A549 (cell line): ENCODE data around the gene ABRAXAS1. TPM values are rescaled to one million over a fixed set of nuclear protein-coding genes. Genes with fewer than 3 reads are reported as not detected.
"Not testable (repeated sequence)": the region's sequence is repeated elsewhere in the genome, so short reads cannot be mapped to it uniquely, and the experiment has no call there.

Experiments
- ATAC-seq, 2 experiments: fragments of 200-7000 bp in 1 of 2; fragments of >200 bp in 1 of 2; cut with Nextera tagmentation in 1 of 2; cut with Tn5 transposase in 1 of 2; 3 replicates each; pipeline versions ENCODE4 v1.8.0 to v1.9.1; 2018 to 2020; ENCODE audit warnings: mild to moderate bottlenecking in 1 of 2, moderate library complexity in 1 of 2
- CTCF ChIA-PET: fragments of 300-600 bp; sonication (Branson Sonifier 250); formaldehyde crosslinking; extraction: SDS; loops from one replicate; lab custom pipeline; 2021; ENCODE audit warnings: antibody characterized with exemption, inconsistent platforms; lab: Yijun Ruan, JAX
- POLR2A ChIA-PET: fragments of 350-600 bp; formaldehyde crosslinking; extraction: SDS; loops from one replicate; lab custom pipeline; 2021; ENCODE audit warnings: antibody characterized with exemption, inconsistent platforms; lab: Yijun Ruan, JAX
- DNase-seq, 2 experiments: peaks; one replicate each; pipeline versions ENCODE4 v3.0.0 to v3.0.0-alpha.2; 2011 to 2016; ENCODE audit warnings: low read depth in 1 of 2, low spot score in 1 of 2
- FAIRE-seq: peaks from 2 replicates; lab custom pipeline; 2011; peaks lifted over from hg19 to GRCh38; lab: Jason Lieb, UNC
- H3K27ac ChIP-seq, 2 experiments: fragments of >200 bp; sonication (Bioruptor Twin); formaldehyde crosslinking; 3 replicates each; pipeline ENCODE4 v1.5.1; 2016 to 2017
- H3K4me1 ChIP-seq: fragments of >200 bp; sonication (Bioruptor Twin); formaldehyde crosslinking; 3 replicates; pipeline ENCODE4 v1.6.1; 2016
- H3K4me2 ChIP-seq: fragments of >200 bp; sonication (Bioruptor Twin); formaldehyde crosslinking; 3 replicates; pipeline ENCODE4 v1.6.1; 2016
- H3K4me3 ChIP-seq: fragments of >200 bp; sonication (Bioruptor Twin); formaldehyde crosslinking; 3 replicates; pipeline ENCODE4 v1.5.1; 2016
- H3K9me3 ChIP-seq: fragments of >200 bp; sonication (Bioruptor Twin); formaldehyde crosslinking; 3 replicates; pipeline ENCODE4 v1.6.1; 2016
- HDAC2 ChIP-seq: fragments of 200-600 bp; sonication (generic); IDR thresholded peaks from 2 replicates; pipeline ENCODE4 v1.6.1; 2016
- HEYL ChIP-seq: fragments of 250-450 bp; sonication (Bioruptor Pico); IDR thresholded peaks from 2 replicates; pipeline ENCODE4 v1.8.0; 2021; ENCODE audit warnings: mild to moderate bottlenecking, moderate library complexity
- NFE2L2 ChIP-seq: fragments of 150-350 bp; conservative IDR thresholded peaks from 2 replicates; pipeline ENCODE4 v1.6.1; 2014; ENCODE audit warnings: low read length
- PHF8 ChIP-seq: fragments of 200-600 bp; sonication (generic); IDR thresholded peaks from 2 replicates; pipeline ENCODE4 v1.6.1; 2016; ENCODE audit warnings: low read depth, mild to moderate bottlenecking, antibody characterized with exemption, moderate library complexity, borderline replicate concordance
- RAD21 ChIP-seq, 2 experiments: fragments of >200 bp in 1 of 2; sonication (Bioruptor Twin) in 1 of 2; formaldehyde crosslinking in 1 of 2; IDR thresholded peaks in 1 of 2; conservative IDR thresholded peaks in 1 of 2; 2 replicates in 1 of 2; 3 replicates in 1 of 2; pipeline ENCODE4 v1.6.1; 2012 to 2018; ENCODE audit warnings: inconsistent platforms in 1 of 2
- SMC3 ChIP-seq: fragments of >200 bp; sonication (Bioruptor Twin); formaldehyde crosslinking; IDR thresholded peaks from 3 replicates; pipeline ENCODE4 v1.6.1; 2018; ENCODE audit warnings: inconsistent platforms
- TFCP2L1 ChIP-seq: fragments of 250-450 bp; sonication (Bioruptor Pico); IDR thresholded peaks from 2 replicates; pipeline ENCODE4 v1.5.0; 2021; ENCODE audit warnings: mild to moderate bottlenecking
- ZNF302 ChIP-seq: fragments of 250-450 bp; sonication (Bioruptor Pico); IDR thresholded peaks from 2 replicates; pipeline ENCODE4 v1.9.0; 2021; ENCODE audit warnings: inconsistent platforms, mild to moderate bottlenecking, moderate library complexity
- WGBS: methylation state at CpG from one replicate; pipeline ENCODE4 v1.1.6; 2017; ENCODE audit errors: missing lambda C conversion rate; 5-methylcytosine and 5-hydroxymethylcytosine counted together
- polyA plus RNA-seq, 4 experiments: library from polyadenylated mRNA; depleted of rRNA in 3 of 4; stranded (reverse); fragments of >200 nt; fragmentation: RNase III in 1 of 4; extraction: RNeasy Plus Mini Kit Qiagen cat#74134 plus additional on column Dnase treatment in 1 of 4; gene quantifications; 2 replicates in 3 of 4; 3 replicates in 1 of 4; pipeline ENCODE4 v1.2.3, GENCODE V29; 2011 to 2017
- TF ChIP-seq, protein P1 (sequence below): fragments of 150-350 bp; IDR thresholded peaks from 2 replicates; pipeline ENCODE4 v1.6.1; 2014; ENCODE audit warnings: low read depth, mild to moderate bottlenecking, low read length
- TF ChIP-seq, protein P2 (sequence below): IDR thresholded peaks from 2 replicates; pipeline ENCODE4 v1.6.1; 2012
- TF ChIP-seq, protein P3 (sequence below): fragments of >200 bp; sonication (Bioruptor Twin); formaldehyde crosslinking; IDR thresholded peaks from 3 replicates; pipeline ENCODE4 v1.5.1; 2016
- TF ChIP-seq, protein P4 (sequence below): fragments of 450-650 bp; IDR thresholded peaks from 2 replicates; pipeline ENCODE4 v1.6.1; 2014; ENCODE audit warnings: antibody characterized with exemption
- TF ChIP-seq, protein P5 (sequence below): fragments of >200 bp; sonication (Bioruptor Twin); formaldehyde crosslinking; IDR thresholded peaks from 3 replicates; pipeline ENCODE4 v1.6.1; 2016

ABRAXAS1 gene
- polyA plus RNA-seq, 2 of the 4 experiments (the other 2 are of a cell fraction), result 9.6 to 16.5 TPM

DNA sequence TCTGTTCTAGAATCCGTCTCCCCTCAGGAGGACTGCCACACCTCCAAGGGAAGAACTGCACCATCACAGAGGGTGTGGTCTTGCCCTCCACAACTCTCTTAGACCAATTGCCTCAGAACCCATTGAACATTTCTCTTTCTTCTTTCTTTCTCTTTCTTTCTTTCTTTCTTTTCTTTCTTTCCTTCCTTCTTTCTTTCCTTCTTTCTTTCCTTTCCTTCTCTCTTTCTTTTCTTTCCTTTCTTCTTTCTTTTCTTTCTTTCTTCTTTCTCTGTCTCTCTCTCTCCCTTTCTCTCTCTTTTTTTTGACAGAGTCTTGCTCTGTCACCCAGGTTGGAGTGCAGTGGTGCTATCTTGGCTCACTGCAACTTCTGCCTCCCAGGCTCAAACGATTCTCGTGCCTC, 16.8 kb upstream of the ABRAXAS1 start:
- FAIRE-seq, H3K4me1 ChIP-seq, H3K4me3 ChIP-seq, H3K4me2 ChIP-seq, H3K27ac ChIP-seq, POLR2A ChIA-PET, DNase-seq, H3K9me3 ChIP-seq, ATAC-seq: not testable (repeated sequence)
- 79% methylated on average over 3 of the region's 3 CpGs for WGBS
- CTCF ChIA-PET, result interaction anchor here (0.7 to 1.1 kb wide), 2 partner anchors 10 to 142 kb away, joined by 3 to 5 read pairs; no protein-coding TSS in a partner anchor

DNA sequence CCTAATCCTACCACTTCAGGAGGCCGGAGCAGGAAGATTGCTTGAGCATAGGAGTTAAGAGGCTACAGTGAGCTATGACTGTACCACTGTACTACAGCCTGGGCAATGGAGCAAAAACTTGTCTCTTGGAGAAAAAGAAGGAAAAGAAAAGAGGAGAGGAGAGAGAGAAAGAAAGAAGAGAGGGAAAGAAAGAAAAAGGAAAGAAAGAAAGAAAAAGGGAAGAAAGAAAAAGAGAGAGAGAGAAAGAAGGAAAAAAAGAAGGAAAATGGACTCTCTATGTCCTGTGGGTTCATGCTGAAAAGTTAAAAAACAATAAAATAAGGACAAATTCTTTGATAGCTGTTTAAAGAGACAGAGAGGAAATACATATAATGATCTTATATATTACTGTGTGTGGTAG, 13.3 kb upstream of the ABRAXAS1 start:
- H3K4me2 ChIP-seq, result no peak overlapping the region
- ATAC-seq (no peak), DNase-seq (no peak), FAIRE-seq (no peak)
- ChIA-PET POLR2A (no interaction called here), CTCF (interaction anchor here (1.2 to 1.5 kb wide), 2 partner anchors 11 to 146 kb away, joined by 4 to 5 read pairs; no protein-coding TSS in a partner anchor)
- no peak overlapping the region for H3K4me3 ChIP-seq
- no peaks in the 10 kb centered on the region for H3K9me3 ChIP-seq
- TF ChIP-seq ZNF302 (CRISPR knock-in tag), result no peak
- TF ChIP-seq NFE2L2, result no peak
- WGBS, result 80% methylated on average over 1 of the region's 1 CpG
- H3K4me1 ChIP-seq, result no peaks in the 10 kb centered on the region
- no peak overlapping the region for H3K27ac ChIP-seq

DNA sequence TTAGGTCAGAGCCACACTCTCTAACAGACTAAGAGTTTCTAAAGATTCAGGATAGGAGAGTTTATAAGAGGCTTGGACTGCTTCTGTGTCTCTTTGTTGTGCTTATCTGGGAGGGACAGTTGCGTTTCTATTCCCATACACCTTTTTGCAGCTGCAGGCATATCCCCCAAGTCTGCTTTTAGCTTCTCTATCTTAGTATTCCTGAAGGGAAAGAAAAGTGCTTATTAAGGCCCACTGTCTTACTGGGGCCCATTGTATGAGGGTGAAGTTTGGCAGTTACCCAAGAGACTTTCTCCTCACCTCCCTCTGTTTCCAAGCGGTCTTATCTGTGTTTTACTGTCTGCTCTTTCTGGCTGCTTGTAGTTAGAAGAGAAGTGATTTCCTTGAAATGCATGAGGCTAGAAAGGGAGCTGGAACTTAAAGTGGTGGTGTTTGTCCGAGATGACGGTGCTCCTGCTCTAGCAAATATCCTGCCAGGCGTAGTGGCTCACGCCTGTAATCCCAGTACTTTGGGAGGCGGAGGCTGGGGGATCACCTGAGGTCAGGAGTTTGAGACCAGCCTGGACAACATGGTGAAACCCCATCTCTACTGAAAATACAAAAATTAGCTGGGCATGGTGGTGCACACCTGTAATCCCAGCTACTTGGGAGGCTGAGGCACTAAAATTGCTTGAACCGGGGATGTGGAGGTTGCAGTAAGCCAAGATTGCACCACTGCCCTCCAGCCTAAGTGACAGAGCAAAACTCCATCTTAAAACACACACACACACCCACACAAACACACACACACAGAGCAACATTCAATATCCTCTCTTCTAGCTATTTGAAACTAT, 11.4 kb upstream of the ABRAXAS1 start:
- H3K4me1 ChIP-seq, DNase-seq, POLR2A ChIA-PET, H3K9me3 ChIP-seq, ATAC-seq, H3K27ac ChIP-seq, H3K4me2 ChIP-seq, FAIRE-seq, H3K4me3 ChIP-seq: not testable (repeated sequence)
- 92% methylated on average over 8 of the region's 8 CpGs for WGBS
- CTCF ChIA-PET, result interaction anchor here (1.9 kb wide), 1 partner anchor 12 kb away, joined by 5 read pairs; no protein-coding TSS in a partner anchor

DNA sequence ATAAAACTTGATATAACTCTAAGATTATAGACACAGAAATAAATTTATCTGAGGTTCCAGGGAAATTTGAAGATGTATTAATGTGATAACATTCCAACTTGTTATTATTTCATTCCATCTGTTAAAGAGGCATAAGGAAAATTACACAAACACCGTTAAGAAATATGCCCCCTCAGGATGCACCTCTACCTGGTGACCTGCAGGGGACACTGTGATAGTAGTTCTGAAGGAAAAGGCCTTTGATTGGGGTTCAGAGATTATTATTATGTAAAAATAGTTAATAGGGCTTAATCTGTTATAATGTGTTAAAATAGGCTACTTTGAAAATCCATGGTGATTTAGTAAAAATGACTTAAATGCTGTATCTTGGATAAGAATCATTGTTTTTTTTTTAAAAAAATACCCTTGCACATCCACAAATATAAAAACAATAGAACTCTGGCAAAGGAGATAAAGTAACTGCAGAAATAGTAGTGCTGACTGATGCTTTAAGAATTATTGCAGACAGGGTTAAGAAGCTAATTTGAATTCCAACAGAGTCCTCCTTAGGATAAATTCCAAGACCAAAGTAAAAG, 6.1 kb upstream of the ABRAXAS1 start:
- H3K27ac ChIP-seq, result no peak overlapping the region
- H3K4me2 ChIP-seq, result no peak overlapping the region
- ATAC-seq (peak in 1 of 2 experiments; percentile 64; a peak in 2 of 6 replicates), FAIRE-seq (no peak), DNase-seq (peak; percentile 49)
- 0% methylated on average over 1 of the region's 1 CpG for WGBS
- ChIA-PET CTCF (interaction anchor here (0.6 to 2.1 kb wide), 10 partner anchors 9 to 1104 kb away, joined by 3 to 9 read pairs (median 3); no protein-coding TSS in a partner anchor), POLR2A (no interaction called here)
- peaks cover 7% of the 10 kb centered on the region; the same call in 1 of the 3 replicates for H3K4me1 ChIP-seq
- TF ChIP-seq SMC3, result peak; percentile 76
- TF ChIP-seq HEYL (CRISPR knock-in tag), result no peak
- TF ChIP-seq RAD21 (conservative IDR thresholded peaks at IDR 0.05 in 1 of 2, IDR thresholded peaks at IDR 0.05 in 1 of 2), result peak; percentile 69 to 70
- TF ChIP-seq, protein P1, sequence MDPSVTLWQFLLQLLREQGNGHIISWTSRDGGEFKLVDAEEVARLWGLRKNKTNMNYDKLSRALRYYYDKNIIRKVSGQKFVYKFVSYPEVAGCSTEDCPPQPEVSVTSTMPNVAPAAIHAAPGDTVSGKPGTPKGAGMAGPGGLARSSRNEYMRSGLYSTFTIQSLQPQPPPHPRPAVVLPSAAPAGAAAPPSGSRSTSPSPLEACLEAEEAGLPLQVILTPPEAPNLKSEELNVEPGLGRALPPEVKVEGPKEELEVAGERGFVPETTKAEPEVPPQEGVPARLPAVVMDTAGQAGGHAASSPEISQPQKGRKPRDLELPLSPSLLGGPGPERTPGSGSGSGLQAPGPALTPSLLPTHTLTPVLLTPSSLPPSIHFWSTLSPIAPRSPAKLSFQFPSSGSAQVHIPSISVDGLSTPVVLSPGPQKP, result no peak
- TF ChIP-seq, protein P2, sequence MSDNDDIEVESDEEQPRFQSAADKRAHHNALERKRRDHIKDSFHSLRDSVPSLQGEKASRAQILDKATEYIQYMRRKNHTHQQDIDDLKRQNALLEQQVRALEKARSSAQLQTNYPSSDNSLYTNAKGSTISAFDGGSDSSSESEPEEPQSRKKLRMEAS, result no peak
- TF ChIP-seq, protein P3, sequence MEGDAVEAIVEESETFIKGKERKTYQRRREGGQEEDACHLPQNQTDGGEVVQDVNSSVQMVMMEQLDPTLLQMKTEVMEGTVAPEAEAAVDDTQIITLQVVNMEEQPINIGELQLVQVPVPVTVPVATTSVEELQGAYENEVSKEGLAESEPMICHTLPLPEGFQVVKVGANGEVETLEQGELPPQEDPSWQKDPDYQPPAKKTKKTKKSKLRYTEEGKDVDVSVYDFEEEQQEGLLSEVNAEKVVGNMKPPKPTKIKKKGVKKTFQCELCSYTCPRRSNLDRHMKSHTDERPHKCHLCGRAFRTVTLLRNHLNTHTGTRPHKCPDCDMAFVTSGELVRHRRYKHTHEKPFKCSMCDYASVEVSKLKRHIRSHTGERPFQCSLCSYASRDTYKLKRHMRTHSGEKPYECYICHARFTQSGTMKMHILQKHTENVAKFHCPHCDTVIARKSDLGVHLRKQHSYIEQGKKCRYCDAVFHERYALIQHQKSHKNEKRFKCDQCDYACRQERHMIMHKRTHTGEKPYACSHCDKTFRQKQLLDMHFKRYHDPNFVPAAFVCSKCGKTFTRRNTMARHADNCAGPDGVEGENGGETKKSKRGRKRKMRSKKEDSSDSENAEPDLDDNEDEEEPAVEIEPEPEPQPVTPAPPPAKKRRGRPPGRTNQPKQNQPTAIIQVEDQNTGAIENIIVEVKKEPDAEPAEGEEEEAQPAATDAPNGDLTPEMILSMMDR, result peak; percentile 74
- no peak for TF ChIP-seq PHF8
- TF ChIP-seq, protein P4, sequence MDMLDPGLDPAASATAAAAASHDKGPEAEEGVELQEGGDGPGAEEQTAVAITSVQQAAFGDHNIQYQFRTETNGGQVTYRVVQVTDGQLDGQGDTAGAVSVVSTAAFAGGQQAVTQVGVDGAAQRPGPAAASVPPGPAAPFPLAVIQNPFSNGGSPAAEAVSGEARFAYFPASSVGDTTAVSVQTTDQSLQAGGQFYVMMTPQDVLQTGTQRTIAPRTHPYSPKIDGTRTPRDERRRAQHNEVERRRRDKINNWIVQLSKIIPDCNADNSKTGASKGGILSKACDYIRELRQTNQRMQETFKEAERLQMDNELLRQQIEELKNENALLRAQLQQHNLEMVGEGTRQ, result no peak
- TF ChIP-seq, protein P5, sequence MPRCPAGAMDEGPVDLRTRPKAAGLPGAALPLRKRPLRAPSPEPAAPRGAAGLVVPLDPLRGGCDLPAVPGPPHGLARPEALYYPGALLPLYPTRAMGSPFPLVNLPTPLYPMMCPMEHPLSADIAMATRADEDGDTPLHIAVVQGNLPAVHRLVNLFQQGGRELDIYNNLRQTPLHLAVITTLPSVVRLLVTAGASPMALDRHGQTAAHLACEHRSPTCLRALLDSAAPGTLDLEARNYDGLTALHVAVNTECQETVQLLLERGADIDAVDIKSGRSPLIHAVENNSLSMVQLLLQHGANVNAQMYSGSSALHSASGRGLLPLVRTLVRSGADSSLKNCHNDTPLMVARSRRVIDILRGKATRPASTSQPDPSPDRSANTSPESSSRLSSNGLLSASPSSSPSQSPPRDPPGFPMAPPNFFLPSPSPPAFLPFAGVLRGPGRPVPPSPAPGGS, result no peak
- TF ChIP-seq HDAC2, result no peak
- no peak for TF ChIP-seq TFCP2L1 (CRISPR knock-in tag)
- H3K9me3 ChIP-seq, result no peaks in the 10 kb centered on the region
- no peak overlapping the region for H3K4me3 ChIP-seq
